GM18867 (cell line): ENCODE data around the gene LRRC15.
A peak's percentile ranks its signal among the peaks of the same experiment; 100 is the strongest.

Source experiments
- ATAC-seq: cut with Tn5 transposase; IDR thresholded peaks from one replicate; pipeline ENCODE4 v1.9.1; 2021; ENCODE audit warnings: mild to moderate bottlenecking, moderate library complexity; ENCODE audit not compliant: unreplicated experiment

Gene LRRC15

DNA sequence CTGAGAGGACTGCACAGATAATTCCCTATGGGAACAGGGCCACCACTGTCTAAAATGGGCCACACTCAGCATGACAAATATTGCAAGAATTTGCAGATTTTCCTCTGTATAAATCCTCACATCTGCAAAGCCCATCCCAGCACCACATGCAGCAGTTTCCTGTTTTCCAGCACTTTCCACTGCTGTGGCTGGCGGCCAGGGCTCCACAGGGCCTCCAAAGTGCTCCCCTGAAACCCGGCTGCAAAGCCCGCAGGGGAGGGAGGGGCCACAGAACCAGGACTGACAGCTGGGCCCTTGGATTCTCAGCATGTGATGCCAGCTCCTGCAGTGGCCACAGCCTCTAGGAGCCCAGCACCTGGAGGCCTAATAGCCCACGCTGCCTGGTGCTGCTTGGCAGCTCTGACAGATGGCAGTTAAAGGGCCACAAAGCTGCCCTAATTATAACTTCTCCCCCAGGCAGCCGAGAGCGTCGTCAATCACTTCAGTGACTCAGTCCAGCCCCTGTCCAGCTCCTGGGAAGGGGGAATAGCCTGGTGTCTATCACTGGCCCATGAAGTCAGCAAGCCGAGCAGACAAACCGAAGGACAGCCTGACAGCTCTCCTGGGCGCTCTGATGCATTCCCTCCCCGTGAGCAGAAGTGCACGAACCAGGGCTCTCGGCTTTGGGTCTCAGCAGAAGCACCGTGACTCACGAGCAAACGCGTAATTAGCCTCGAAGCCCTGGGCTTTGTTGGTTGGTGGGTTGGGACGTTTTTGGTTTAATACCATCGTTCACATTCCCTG, 4.7 kb downstream of the LRRC15 start:
- ATAC-seq, result no peak

DNA sequence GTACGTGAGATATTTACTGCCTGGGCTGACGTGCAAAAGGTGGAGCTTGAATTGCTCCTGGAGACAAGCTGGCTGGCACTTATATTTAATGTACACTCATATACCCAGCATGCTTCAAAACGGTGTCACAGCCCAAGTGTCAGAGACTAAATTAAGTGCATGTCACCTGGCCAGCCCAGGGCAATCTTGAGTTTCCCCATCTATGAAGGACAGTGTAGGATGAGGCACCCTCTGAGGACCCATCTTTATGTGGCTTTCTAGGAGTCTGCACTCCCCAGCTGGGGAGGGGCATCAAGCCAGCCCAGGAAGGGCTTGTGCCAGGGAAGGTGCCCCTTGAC, 5.3 kb downstream of the LRRC15 start:
- no peak for ATAC-seq

DNA sequence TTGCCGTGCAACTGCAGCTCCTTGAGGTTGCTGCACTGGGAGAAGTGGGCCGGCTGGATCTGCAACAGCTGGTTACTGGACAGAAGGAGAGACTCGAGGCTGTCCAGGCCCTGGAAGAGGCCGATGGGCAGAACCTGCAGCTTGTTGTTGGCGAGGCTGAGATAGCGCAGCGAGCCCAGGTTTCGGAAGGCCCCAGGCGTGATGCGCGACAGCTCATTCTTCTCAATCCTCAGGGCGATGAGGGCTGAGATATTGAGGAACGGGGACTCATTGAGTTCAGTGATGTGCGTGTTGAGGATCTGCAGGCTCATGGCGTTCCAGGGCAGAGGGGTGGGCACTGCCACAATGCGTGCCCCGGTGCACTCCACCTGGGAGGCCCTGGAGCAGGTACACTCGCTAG, 9.0 kb downstream of the LRRC15 start:
- no peak for ATAC-seq

DNA sequence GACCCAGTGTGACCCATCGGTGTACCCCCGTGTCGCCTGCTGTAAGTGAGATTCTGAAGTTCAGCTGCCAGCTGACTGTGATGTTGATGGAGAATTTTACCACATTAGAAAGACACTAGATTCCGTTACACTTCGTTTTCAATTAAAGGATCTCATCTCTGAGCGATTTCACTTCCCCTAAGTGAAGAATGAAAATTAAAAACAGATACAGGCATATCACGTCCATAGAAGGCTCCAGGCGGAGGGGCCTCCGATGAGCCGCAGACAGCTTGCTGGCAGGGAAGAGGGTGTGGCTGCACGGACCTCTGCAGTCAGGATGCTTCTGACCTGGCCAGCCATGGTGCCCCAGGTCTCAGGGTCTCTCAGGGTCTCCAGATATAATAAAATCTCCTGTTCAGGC, 11.9 kb downstream of the LRRC15 start:
- no peak for ATAC-seq

DNA sequence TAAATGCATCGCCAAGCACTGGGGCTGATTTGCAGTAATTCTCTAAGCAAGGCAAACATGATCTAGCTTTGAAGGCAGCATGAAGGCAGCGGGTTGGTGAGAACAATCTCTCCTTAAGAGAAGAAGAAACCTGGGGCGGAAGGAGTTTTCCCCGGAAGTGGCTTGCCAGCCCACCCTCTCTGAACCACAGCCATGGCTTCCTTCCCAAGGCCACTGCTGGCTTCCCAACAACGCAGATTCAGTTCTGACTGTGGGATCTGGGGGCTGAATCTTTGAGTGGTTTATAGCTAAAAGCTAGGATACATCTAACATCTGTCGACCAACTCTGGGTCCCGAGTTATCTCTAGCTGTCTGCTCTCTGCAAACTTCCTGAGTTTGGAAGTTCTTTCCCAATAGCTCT, 14.2 kb downstream of the LRRC15 start:
- no peak for ATAC-seq

DNA sequence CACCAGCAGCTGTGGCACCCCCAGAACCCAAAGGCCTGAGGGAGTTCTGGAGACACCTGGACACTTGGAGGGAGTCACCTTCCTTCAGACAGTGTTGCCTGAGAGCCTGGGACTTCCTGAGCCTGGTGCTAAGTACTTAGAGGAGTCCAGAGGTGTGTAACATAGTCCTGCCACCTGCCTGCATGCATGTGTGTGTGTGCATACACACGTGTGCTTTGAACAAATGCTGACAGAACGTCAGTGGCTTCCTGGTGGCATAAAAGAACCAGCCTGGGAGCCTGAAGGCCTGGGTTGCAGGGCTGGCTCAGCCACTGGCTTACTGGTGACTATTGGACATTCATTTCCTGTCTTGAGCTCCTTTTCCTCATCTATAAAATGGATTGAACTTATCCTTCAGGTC, 15.2 kb downstream of the LRRC15 start:
- no peak for ATAC-seq

DNA sequence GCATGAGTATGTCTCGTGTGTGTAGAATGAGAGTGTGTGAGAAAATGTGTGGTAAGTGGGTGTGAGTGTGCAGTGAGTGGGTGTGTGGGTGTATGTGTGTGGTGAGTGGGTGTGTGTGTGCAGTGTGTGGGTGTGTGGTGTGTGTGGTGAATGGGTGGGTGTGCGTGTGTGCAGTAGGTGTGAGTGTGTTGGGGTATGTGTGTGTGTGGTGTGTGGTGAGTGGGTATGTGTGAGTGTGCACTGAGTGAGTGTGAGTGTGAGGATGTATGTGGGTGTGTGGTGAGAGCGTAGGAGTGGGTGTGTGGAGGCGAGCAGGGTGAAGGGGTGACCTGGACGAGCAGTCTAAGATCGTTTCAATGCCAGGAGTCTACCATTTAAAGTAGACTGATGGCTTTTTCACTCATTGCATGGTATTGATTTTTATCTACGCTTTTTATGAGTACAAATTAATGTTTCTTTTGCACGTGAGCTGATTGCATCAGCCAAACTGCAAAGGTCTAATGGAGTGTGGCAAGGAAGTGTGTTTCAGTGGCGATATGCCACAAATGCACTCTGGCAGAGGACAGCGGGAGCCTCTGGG, 16.8 kb downstream of the LRRC15 start:
- no peak for ATAC-seq

DNA sequence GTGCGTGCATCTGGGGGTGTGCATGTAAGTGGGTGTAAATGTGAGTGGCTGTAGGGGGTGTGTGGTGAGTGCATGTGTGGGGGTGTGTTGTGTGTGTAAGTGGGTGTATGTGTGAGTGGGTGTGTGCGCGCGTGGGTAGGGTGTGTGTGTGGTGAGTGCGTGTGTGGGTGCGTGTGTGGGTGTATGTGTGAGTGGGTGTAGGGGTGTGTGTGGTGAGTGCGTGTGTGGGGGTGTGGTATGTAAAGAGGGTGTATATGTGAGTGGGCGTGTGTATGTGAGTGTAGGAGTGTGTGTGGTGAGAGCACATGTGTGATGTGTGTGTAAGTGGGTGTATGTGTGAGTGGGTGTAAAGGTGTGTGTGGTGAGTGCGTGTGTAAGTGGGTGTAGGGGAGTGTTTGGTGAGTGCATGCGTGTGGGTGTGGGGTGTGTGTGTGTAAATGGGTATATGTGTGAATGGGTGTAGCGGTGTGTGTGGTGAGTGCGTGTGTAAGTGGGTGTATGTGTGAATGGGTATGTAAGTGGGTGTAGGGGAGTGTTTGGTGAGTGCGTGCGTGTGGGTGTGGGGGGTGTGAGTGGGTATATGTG, 17.5 kb downstream of the LRRC15 start:
- ATAC-seq, result no peak

DNA sequence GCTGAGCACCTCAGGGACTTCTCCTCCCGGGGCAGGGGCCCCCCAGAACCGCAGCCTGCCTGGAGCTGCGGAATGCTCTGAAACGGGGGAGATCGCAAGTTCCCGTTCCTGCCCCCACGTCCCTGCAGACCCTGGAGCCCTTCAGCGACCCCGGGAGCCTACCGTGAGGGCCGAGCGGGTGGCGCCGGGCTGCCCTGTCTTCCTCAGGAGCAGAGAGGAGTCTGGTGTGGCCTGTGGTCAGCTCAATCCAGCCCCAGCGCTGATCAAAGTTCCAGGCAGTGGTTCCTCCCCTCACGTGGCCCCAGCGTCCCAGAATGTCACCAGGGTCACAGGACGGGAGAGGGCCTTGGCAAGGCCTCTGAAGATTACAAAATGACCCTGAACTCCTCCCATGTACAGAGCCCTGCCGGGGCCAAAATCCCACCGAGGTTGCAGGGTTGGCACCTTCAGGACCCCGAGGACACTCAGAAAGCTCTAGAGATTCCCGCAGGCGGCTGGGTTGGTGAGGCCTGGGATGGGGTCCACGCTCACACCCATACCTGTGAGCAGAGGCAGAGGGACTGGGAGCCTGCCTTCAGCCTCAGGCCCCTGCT, 18.4 kb downstream of the LRRC15 start, which contains the start of gene CPN2:
CPN2 (minus strand) TSS at position 249 of the 593 bp plus-strand sequence. CDS start 8,626 bp downstream, outside the sequence.
- no peak for ATAC-seq

DNA sequence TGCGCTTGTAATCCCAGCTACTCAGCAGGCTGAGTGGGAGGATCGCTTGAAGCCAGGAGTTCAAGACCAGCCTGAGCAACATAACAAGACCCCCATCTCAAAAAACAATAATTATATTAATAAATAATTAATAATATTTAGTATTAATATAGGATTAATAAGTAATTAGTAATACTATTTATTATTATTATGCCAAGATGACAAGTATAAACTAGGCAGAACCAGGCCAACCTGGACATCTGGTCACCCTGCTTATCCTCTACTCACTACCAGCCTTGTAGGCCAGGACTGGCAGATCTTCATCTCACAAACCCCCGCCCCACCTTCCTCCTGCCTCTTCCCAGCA, 18.8 kb downstream of the LRRC15 start:
- no peak for ATAC-seq

DNA sequence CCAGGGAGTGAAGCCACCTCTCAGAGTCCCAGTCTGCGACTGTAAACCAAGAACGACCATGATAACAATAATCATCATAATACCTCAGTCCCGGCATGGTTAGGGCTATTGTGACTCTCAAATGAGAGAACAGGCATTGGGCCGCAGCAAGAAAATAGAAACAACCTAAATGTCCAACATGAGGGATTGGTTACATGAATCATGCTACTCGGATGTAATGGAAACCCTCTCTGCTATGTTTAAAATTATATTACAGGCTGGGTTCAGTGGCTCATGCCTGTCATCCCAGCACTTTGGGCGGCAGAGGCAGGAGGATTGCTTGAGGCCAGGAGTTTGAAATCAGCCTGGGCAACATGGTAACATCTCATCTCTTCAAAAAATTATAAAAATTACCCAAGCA, 21.2 kb downstream of the LRRC15 start:
- no peak for ATAC-seq

DNA sequence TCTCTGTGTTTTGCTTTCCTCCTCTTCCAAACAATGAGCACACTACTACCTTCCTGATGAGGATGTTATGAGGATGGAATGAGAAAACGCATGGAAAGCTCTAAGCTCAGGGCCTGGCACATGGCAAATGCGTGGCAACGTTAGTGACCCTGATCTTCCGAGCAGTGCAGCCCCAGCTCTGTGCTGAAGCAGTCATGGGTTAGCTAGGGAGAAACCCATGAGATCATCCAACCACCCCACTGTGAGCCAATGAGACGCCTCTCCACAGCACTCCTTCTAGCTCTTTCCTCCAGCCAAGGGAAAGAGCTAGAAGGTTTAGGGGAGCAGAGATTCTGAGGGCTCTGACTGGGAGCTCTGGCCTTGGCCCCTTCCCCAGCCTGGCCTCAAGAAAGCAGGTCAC, 22.9 kb downstream of the LRRC15 start:
- ATAC-seq, result no peak

DNA sequence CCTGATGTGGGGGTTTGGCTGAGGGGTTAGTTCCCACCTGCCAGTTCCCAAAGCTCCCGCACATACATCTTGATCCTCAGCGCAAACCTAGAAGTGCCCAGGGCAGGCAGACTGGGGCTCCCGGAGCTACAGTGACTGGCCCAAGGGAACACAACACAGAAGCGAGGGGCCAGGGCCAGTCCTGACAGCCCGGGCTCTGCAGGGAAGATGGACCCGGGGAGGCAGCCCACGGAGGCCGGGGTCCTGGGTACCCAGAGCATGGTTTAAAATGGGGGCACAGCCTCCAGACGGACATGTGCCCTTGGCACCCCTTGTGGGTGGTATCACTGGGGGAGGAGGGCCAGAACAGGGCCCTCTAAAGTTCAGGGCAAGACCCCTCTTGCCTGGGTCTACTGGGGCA, 23.5 kb downstream of the LRRC15 start:
- no peak for ATAC-seq

DNA sequence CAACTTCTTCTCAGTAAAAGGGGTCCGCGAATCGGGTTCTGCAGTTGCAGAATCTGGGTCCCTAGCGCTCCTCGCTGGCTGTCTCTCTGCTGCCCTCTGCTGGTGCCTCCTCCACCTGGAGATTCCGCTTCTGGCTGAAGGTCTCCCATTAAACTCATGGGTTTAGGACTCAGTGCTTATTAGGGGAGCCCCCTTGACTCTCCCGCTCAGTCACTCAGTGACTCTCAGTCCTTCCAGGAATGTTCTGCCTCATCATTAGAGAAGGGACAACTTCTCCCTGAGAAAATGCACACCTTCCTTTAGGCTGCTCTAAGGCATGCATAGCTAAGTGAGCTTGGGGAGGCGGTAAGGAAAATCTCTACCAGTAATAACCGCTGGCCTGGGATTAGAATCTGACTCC, 25.5 kb downstream of the LRRC15 start:
- peak; percentile 60 for ATAC-seq

DNA sequence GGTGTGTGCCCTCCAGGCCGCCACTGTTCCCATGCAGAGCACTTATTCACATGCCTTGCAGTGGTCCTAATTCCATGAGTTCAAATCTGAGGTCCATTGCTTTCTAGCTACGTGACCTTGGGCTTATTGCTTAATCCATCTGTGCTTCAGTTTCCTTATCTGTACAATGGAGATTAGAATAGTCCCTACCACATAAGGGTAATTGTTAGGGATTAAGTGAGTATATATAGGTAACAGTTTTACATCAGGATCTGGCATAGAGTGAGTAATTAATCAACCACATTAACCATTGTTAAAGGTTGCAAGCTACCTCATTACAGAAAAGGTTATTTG, 26.0 kb downstream of the LRRC15 start:
- ATAC-seq, result no peak

DNA sequence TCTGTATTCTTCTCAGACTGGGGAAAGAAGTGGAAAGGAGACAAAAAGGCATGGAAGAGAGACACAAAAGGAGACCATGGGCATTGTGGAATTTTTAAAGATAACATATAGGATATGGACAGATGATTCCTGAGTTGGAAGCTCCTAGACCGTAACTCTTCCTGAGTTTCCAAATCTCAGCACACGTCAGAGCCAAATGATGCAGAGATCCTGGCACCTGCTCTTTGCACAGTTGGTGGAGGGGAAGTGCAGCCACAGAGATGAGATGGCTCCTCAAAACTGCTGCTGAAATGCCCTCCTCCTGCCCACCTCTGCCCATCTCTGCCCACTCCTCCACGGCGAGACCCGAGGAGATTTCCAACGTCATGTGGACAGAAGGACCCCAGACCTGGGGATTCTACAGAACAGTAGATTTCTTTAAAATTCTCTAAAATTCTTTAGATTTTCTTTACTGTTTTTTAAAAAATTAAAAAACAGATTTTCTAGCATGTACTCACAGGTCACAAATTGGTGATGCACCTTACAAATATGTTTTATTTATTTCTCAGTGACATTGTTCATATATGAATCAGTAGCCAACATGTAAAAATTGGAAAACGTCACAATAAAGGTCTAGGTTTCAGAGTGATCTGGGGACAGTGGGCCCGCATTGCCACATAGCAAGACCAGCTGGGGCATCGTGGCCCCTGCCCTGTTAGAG, 26.5 kb downstream of the LRRC15 start:
- no peak for ATAC-seq

DNA sequence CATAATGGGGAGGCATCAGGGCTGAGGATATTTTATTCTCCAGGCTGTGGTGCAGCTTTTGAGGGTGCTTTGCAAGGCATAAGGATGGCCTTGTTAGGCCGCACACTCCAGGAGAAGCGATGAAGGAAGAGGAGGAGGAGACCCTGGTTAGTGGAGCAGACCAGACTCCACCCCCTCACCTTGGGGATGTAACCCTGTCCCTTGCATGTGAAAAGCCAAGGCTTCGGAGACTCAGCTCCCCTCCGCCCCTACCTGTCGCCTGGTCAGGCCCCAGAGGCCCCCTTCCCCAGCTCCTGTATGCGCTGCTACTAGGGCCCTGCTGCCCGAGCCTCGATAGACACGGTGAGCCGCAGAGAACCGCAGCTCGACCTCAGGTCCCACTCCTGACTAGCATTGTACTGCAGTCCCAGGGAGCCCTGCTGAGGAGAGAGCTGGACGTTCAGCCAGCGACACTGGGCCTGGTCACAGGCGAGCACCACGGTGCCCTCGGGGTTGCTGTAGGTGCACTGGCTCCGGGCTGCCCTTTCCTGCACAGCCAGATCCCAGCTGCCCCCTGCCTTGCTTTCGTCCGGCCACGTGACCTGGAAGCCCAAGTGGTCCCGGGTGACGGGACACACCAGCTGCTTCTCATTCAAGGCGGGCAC, 28.7 kb downstream of the LRRC15 start:
- no peak for ATAC-seq

DNA sequence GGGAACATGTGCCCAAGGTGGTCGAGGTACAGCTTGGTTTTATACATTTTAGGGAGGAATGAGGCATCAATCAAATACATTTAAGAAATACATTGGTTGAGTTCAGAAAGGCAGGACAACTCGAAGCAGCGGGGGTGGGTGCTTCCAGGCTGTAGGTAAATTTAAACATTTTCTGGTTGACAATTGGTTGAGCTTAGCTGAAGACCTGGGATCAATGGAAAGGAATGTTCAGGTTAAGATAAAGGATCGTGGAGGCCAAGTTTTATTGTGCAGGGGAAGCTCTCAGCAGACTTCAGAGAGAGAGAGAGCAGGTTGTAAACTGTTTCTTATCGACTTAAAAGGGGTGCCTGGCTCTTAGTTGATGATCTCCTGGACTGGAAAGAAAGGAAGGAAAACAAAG, 29.7 kb downstream of the LRRC15 start:
- no peak for ATAC-seq

DNA sequence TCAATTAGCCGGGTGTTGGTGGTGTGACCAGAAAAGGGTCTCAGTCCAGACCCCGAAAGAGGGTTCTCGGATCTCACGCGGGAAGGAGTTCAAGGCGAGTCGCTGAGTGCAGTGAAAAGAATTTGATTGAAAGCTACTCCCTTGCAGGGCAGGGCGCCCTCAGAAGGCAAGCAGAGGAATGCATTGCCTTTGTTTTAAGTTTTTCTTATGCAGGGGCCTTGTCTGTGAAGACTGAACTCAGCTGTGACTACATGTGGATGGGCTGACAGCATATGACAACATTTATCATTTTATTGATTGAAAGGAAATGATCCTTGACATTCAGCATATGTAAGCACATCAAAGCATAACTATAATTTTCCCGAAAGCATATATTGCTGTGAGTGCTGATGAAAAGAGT, 30.2 kb downstream of the LRRC15 start:
- ATAC-seq, result no peak

DNA sequence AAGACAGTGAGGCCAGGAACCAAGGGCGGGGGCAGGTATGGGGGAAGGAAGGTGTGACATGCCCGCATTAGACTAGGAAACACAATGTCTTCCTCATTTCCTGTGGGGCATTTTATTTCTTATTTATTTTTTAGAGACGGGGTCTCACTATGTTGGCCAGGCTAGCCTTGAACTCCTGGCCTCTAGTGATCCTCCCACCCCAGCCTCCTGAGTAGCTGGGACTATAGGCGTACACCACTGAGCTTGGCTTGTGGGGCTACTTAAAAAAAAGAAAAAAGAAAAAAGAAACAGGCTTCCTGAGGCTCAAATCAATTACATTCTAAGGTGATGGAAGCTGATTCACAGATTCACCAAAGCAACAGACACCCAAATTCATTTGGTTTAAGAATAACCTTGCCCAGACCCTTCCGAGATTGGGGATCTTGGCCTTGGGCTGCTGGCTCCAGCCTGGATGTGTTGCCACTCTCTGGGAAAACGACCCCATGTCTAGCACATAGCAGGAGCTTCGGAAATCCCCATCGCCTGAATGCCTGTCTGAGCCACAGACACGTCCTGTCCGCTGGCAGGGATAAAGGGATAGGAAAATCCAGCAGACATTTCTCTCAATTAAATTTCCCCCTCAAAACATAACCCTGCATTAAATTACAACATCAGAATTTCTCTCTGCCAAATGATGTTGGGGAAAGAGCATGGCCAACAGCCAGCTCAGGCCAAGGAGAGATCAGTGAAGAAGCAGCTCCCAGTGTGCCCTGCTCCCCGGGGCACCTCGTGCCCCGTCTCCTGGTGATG, 31.4 kb downstream of the LRRC15 start:
- no peak for ATAC-seq
